A673 (cell line): ENCODE measurements around the gene TAOK2.

Source experiments
- CTCF ChIP-seq: fragments of 300-800, 200-600 bp; sonication (generic); conservative IDR thresholded peaks from 2 replicates; pipeline ENCODE4 v1.5.1; 2017; ENCODE audit warnings: low read depth, mild to moderate bottlenecking, antibody characterized with exemption, low read length, moderate library complexity, mixed read lengths
- EZH2 ChIP-seq: fragments of 200-600 bp; sonication (generic); IDR thresholded peaks from 2 replicates; pipeline ENCODE4 v1.6.1; 2017; ENCODE audit warnings: borderline replicate concordance, low read depth, mild to moderate bottlenecking, mixed read lengths, antibody characterized with exemption, low read length; ENCODE audit not compliant: poor library complexity, severe bottlenecking

GRCh38 chr16:29972992-29973383 is 680 bp upstream of the TAOK2 start:
- TF ChIP-seq CTCF (no peak), EZH2 (no peak)
